Fibroblast of villous mesenchyme (primary cell): Measurements from ENCODE around the gene RRP8. TPM values are rescaled to one million over a fixed set of nuclear protein-coding genes. Genes with fewer than 3 reads are reported as not detected.

Experiments used
- DNase-seq: peaks from one replicate; pipeline ENCODE4 v3.0.0-alpha.2; 2010; ENCODE audit warnings: low read depth
- H3K4me3 ChIP-seq: 2 replicates; pipeline ENCODE4 v1.5.1; 2011; ENCODE audit warnings: low read depth, mild to moderate bottlenecking, low read length
- total RNA-seq: library from RNA; depleted of rRNA; stranded (reverse); fragments of >200 nt; gene quantifications from 2 replicates; pipeline ENCODE4 v1.2.3, GENCODE V29; 2012
- TF ChIP-seq, protein P1 (sequence below): IDR thresholded peaks from 2 replicates; pipeline ENCODE4 v1.5.1; 2012; ENCODE audit warnings: low read depth, mild to moderate bottlenecking, low read length; ENCODE audit not compliant: insufficient read depth

The RRP8 gene
- total RNA-seq, 1 donor, result 13.4 TPM

- no peak overlapping the region for H3K4me3 ChIP-seq
- no peak for DNase-seq
- TF ChIP-seq, protein P1, sequence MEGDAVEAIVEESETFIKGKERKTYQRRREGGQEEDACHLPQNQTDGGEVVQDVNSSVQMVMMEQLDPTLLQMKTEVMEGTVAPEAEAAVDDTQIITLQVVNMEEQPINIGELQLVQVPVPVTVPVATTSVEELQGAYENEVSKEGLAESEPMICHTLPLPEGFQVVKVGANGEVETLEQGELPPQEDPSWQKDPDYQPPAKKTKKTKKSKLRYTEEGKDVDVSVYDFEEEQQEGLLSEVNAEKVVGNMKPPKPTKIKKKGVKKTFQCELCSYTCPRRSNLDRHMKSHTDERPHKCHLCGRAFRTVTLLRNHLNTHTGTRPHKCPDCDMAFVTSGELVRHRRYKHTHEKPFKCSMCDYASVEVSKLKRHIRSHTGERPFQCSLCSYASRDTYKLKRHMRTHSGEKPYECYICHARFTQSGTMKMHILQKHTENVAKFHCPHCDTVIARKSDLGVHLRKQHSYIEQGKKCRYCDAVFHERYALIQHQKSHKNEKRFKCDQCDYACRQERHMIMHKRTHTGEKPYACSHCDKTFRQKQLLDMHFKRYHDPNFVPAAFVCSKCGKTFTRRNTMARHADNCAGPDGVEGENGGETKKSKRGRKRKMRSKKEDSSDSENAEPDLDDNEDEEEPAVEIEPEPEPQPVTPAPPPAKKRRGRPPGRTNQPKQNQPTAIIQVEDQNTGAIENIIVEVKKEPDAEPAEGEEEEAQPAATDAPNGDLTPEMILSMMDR, result no peak
Observed at GRCh38 chr11:6599881-6600390, 3.5 kb downstream of the RRP8 start.

- TF ChIP-seq, protein P1, result no peak
- DNase-seq, result no peak
- H3K4me3 ChIP-seq, result no peak overlapping the region
Observed at GRCh38 chr11:6599449-6599848, 4.0 kb downstream of the RRP8 start.

DNA sequence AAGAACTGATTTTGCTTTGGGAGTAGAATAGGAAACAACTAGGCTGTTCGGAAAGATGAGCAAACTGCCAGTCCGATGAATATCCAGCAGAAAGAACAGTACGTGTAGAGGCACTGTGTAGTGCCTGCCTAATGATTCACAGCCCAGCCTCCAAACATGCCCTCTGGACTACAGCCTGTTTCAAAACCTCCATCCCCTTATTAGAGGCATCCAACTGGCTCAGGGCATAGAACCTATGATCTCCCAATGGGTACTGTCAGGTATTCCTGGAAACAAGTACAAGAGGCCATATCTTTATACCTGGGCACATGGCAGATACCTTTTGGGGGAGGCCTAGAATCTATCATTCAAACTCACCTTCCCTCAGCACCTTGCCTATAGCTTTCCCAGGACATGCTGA is 4.9 kb downstream of the RRP8 start:
- DNase-seq, result no peak
- TF ChIP-seq, protein P1, result no peak
- no peak overlapping the region for H3K4me3 ChIP-seq

GRCh38 chr11:6596239-6596877 is 7.1 kb downstream of the RRP8 start:
- DNase-seq, result no peak

DNA sequence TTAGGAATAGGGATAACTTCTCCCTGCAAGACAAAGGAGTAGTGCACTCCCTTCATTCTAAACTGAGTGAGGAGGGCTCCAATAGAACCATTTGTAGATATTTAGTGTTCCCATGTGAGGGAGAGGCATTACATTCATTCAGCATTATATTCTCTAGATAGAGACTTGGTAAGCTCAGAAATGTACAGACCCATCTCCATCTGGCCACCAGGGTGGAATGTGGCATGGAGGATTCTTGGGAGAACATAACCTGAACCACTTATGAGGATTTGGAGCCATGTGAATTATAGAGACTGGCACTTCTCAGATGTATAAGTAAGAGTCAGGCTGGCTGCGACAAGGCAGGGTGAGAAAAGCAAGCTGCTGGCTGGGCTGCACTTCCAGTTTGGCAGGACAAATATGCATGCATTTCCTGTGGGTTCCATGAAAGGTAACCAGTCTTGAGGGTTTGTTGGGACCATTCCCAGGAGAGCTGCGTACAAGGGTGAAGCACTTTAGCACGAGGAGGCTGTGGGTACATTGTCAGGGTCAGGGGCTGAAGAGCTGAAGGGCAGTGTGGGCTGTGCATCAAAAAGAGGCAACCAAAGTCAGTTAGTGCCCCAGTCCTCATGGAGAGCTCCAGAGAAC is 9.2 kb downstream of the RRP8 start:
- no peak for DNase-seq
- no peak overlapping the region for H3K4me3 ChIP-seq
- TF ChIP-seq, protein P1, result no peak

More at GRCh38 chr11:6596239-6596877, 7.1 kb downstream of the RRP8 start:
- TF ChIP-seq, protein P1, result no peak
- H3K4me3 ChIP-seq, result no peak overlapping the region

DNA sequence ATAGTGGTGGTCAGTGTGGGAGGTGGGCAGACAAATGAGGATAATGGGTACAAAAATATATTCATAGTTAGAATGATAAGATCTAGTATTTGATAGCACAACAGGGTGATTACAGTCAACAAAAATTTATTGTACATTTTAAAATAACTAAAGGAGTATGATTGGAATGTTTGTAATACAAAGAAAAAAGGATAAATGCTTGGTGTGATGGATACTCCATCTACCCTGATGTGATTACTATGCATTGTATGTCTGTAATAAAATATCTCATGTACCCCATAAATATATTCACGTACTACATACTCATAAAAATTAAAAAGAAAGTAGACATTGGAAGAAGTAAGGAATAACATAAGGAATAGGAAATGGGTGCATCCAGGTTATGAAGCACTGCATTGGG is 15.4 kb downstream of the RRP8 start:
- no peak overlapping the region for H3K4me3 ChIP-seq
- no peak for DNase-seq
- TF ChIP-seq, protein P1, result no peak
